ENCODE results near the gene PRKAR1B. TPM values are rescaled to one million over a fixed set of nuclear protein-coding genes. Genes with fewer than 3 reads are reported as not detected.

Gene PRKAR1B
- total RNA-seq, 1 experiment from 2014 or later, result 62.0 TPM

GRCh38 chr7:557558-557881 lies 169.6 kb downstream of the PRKAR1B start:
- Histone ChIP-seq H3K4me3 (ENCODE audit: low read depth in 2 of 2, low read length in 2 of 2) (no peak overlapping the region), H3K27me3 (ENCODE audit: control insufficient read depth, insufficient read depth, low read length) (no peaks in the 10 kb centered on the region), H3K4me1 (ENCODE audit: control insufficient read depth, insufficient read depth, low read length) (no peaks in the 10 kb centered on the region), H3K9me3 (ENCODE audit: control insufficient read depth, insufficient read depth, low read depth, low read length) (no peaks in the 10 kb centered on the region), H3K27ac (ENCODE audit: low read length) (no peak overlapping the region), H3K36me3 (ENCODE audit: control insufficient read depth, insufficient read depth, low read length) (no peaks in the 10 kb centered on the region)
- BruUV-seq (replicated peaks), result no TSS peak
- ATAC-seq (no peak), DNase-seq (ENCODE audit: low read depth, low spot score) (no peak)
- POLR2A ChIA-PET, result interaction anchor here (0.7 kb wide), 1 partner anchor 397 kb away, joined by 3 read pairs; the partner anchor contains the start of gene ADAP1
- TF ChIP-seq TCF7L2 (IDR thresholded peaks at IDR 0.05; ENCODE audit: low read depth, low read length), result no peak
- no peak for TF ChIP-seq SIN3A (IDR thresholded peaks at IDR 0.05; ENCODE audit: borderline replicate concordance, insufficient read depth, low read depth, low read length)
- no peak for TF ChIP-seq CTCF (IDR thresholded peaks at IDR 0.05)
- no peak for TF ChIP-seq POLR2AphosphoS5 (IDR thresholded peaks at IDR 0.05; ENCODE audit: low read depth, low read length)
- no peak for TF ChIP-seq REST (IDR thresholded peaks at IDR 0.05; ENCODE audit: insufficient read depth in 1 of 2, low read depth in 2 of 2, low read length in 1 of 2)
- in situ Hi-C loops (cut with HindIII; ENCODE audit: low pct_unique_long_range_greater_than_20kb, low sequenced_read_pairs), result no loop called here
- CTCF ChIA-PET, result no interaction called here
- intact Hi-C loops (cut with micrococcal nuclease; ENCODE audit: unreplicated experiment), result no loop called here

- no peaks in the 10 kb centered on the region for H3K27me3 ChIP-seq (ENCODE audit: control insufficient read depth, insufficient read depth, low read length)
- no peak overlapping the region for H3K27ac ChIP-seq (ENCODE audit: low read length)
- no peaks in the 10 kb centered on the region for H3K4me1 ChIP-seq (ENCODE audit: control insufficient read depth, insufficient read depth, low read length)
- intact Hi-C loops (cut with micrococcal nuclease; ENCODE audit: unreplicated experiment) (no loop called here), in situ Hi-C loops (cut with HindIII; ENCODE audit: low pct_unique_long_range_greater_than_20kb, low sequenced_read_pairs) (no loop called here)
- no peaks in the 10 kb centered on the region for H3K36me3 ChIP-seq (ENCODE audit: control insufficient read depth, insufficient read depth, low read length)
- DNase-seq (ENCODE audit: low read depth, low spot score) (no peak), ATAC-seq (no peak)
- TF ChIP-seq TCF7L2 (IDR thresholded peaks at IDR 0.05; ENCODE audit: low read depth, low read length), result no peak
- TF ChIP-seq CTCF (IDR thresholded peaks at IDR 0.05), result no peak
- TF ChIP-seq SIN3A (IDR thresholded peaks at IDR 0.05; ENCODE audit: borderline replicate concordance, insufficient read depth, low read depth, low read length), result no peak
- TF ChIP-seq POLR2AphosphoS5 (IDR thresholded peaks at IDR 0.05; ENCODE audit: low read depth, low read length), result no peak
- no peak for TF ChIP-seq REST (IDR thresholded peaks at IDR 0.05; ENCODE audit: insufficient read depth in 1 of 2, low read depth in 2 of 2, low read length in 1 of 2)
- ChIA-PET POLR2A (no interaction called here), CTCF (no interaction called here)
- no TSS peak for BruUV-seq (replicated peaks)
- no peaks in the 10 kb centered on the region for H3K9me3 ChIP-seq (ENCODE audit: control insufficient read depth, insufficient read depth, low read depth, low read length)
- no peak overlapping the region for H3K4me3 ChIP-seq (ENCODE audit: low read depth in 2 of 2, low read length in 2 of 2)
Measured at GRCh38 chr7:556837-557557, 170.1 kb downstream of the PRKAR1B start.
